GM20000 (cell line): ENCODE measurements around the gene PHACTR1.

Source experiments
- DNase-seq: peaks from one replicate; pipeline ENCODE4 v3.0.0; 2012; ENCODE audit warnings: low spot score
- CTCF ChIP-seq: IDR thresholded peaks from 2 replicates; pipeline ENCODE4 v1.5.1; 2012; ENCODE audit warnings: mild to moderate bottlenecking, control low read depth; ENCODE audit errors: extremely low read depth, missing control alignments

The PHACTR1 gene

DNA sequence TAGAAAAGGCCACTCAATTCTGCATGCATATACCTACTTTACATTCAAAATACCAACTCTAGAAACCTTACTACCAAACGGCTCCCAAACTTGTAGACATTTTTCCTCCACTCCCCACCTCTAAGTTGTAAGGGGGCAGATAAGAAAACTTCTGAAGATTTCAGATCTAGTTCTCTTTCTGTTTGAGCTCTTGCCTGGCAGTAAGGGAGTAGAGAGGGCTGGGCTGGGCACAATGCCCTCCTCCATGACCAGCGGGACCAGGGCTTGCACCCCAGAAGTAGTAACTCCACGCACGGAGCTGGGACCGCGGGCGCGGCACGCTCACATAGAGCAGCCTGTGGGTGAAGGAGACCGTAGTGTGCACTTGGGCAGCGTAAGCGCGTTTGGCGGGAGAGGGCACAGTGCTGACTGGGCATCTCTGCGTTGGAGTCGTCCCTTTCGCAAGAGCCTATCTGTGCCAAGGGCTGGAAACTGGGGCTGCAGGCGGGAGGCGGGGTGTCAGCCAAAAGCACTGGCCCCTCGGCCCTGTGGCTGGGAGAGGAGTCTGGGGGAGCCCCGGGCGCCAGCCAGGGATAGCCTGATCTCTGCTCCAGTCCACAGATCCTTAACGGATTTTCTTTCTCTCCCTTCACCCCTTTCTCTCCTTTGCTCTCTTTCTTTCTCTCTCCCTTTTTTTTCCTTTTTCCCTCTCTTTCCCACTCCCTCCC lies 32.4 kb downstream of the PHACTR1 start:
- DNase-seq, result no peak

GRCh38 chr6:12749531-12750379 lies 33.2 kb downstream of the PHACTR1 start:
- DNase-seq, result peak; percentile 18

More for the DNA sequence above, 32.4 kb downstream of the PHACTR1 start:
- no peak for TF ChIP-seq CTCF

DNA sequence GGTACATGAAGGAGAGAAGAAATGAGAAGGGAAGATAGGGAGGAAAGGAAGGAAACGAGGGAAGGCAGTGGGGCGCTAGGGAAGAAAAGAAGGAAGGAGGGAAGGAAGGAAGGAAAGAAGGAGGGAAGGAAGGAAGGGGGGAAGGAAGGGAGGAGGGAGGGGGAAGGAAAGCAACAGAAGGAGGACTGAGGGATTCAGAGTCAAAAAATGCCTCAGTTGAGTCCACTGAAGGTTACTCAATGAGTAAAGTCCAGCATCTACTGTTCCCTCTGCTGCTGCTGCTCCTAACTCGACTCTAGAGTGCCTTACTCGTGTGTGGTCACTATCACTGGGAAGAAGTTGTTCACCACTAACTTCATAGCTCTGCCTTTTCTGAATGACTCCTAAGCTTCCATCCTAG lies 33.8 kb downstream of the PHACTR1 start:
- no peak for TF ChIP-seq CTCF
- DNase-seq, result peak; percentile 17

More at GRCh38 chr6:12749531-12750379, 33.2 kb downstream of the PHACTR1 start:
- TF ChIP-seq CTCF, result no peak

GRCh38 chr6:12751694-12752325 lies 35.2 kb downstream of the PHACTR1 start:
- DNase-seq, result peak; percentile 76
- no peak for TF ChIP-seq CTCF

DNA sequence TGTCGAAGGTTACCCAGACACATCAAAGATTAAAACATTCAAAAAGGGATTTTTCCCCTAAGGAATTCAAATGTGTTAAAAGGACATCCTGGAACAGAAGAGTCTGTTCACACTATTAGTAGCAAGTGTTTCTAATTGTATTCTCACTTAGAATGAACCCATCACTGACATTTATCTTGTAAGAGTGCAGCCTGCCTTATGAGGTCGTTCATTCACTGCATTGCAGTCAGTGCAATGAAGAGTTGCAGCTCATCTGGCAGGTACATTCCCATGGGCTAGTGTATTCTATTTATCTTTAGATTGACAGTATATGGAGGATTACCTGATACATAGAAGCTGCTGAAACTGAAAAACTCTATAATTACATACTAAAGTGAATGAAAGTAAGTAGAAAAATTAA lies 36.5 kb downstream of the PHACTR1 start:
- no peak for TF ChIP-seq CTCF
- no peak for DNase-seq

- DNase-seq, result no peak
- no peak for TF ChIP-seq CTCF
Measured at GRCh38 chr6:12760226-12760625, 43.7 kb downstream of the PHACTR1 start.

GRCh38 chr6:12760911-12761310 lies 44.3 kb downstream of the PHACTR1 start:
- no peak for TF ChIP-seq CTCF
- no peak for DNase-seq
